ENCODE data around the gene USH2A.

DNA sequence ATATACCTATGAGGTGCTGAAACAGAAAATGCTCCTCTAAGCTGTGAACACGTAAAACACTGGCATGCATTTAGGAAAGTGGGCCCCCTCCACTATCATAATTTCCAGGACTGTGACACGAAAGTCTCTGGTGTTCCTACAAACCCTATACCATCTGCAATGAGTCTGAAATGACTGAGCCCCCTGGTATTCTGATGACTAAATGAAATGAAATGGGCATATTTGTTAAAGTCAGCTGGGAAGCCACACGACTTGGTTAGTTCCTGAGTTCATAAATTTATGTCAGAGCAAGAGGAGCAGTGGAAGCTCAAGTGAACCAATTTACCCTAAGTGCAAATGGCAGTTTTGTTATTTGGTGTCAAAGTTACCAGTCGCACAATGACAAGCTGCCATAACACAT is 673.8 kb downstream of the USH2A start:
- TF ChIP-seq, protein P1, sequence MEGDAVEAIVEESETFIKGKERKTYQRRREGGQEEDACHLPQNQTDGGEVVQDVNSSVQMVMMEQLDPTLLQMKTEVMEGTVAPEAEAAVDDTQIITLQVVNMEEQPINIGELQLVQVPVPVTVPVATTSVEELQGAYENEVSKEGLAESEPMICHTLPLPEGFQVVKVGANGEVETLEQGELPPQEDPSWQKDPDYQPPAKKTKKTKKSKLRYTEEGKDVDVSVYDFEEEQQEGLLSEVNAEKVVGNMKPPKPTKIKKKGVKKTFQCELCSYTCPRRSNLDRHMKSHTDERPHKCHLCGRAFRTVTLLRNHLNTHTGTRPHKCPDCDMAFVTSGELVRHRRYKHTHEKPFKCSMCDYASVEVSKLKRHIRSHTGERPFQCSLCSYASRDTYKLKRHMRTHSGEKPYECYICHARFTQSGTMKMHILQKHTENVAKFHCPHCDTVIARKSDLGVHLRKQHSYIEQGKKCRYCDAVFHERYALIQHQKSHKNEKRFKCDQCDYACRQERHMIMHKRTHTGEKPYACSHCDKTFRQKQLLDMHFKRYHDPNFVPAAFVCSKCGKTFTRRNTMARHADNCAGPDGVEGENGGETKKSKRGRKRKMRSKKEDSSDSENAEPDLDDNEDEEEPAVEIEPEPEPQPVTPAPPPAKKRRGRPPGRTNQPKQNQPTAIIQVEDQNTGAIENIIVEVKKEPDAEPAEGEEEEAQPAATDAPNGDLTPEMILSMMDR (IDR thresholded peaks at IDR 0.05; ENCODE audit: insufficient read depth, low read depth, low read length) = no peak
- no peak for TF ChIP-seq EZH2 (IDR thresholded peaks at IDR 0.05; ENCODE audit: insufficient read depth, low read length)
